ENCODE measurements around the gene IRF9. TPM values are rescaled to one million over a fixed set of nuclear protein-coding genes. Genes with fewer than 3 reads are reported as not detected.
A peak's percentile ranks its signal among the peaks of the same experiment; 100 is the strongest.

Gene IRF9
- total and polyA plus RNA-seq, 2 of the 13 experiments (the other 11 are each of a cell fraction or from before 2014, with no cell fraction given): 14.9 to 49.7 TPM

GRCh38 chr14:24181371-24182077 is 20.5 kb downstream of the IRF9 start (continued):
- no peak for TF ChIP-seq RERE (CRISPR knock-in tag; IDR thresholded peaks at IDR 0.05; ENCODE audit: low read depth)
- TF ChIP-seq POLR2AphosphoS5 (IDR thresholded peaks at IDR 0.05; ENCODE audit: low read depth, low read length): no peak
- no peak for TF ChIP-seq ZGPAT (CRISPR knock-in tag; IDR thresholded peaks at IDR 0.05)
- no peak for TF ChIP-seq FOXO1 (CRISPR knock-in tag; IDR thresholded peaks at IDR 0.05)
- no peak for TF ChIP-seq ZNF768 (CRISPR knock-in tag; IDR thresholded peaks at IDR 0.05)
- 0 out of 2 replicates have a peak, but pooled peaks have one; percentile 56 for TF ChIP-seq ZNF782 (CRISPR knock-in tag; IDR thresholded peaks at IDR 0.05; ENCODE audit: borderline replicate concordance)
- no peak for TF ChIP-seq ZMYM4 (CRISPR knock-in tag; IDR thresholded peaks at IDR 0.05)
- 0 out of 2 replicates have a peak, but pooled peaks have one; percentile 20 for TF ChIP-seq MXD1 (CRISPR knock-in tag; IDR thresholded peaks at IDR 0.05)
- no peak for TF ChIP-seq DDIT3 (CRISPR knock-in tag; IDR thresholded peaks at IDR 0.05)
- TF ChIP-seq POLR2A (IDR thresholded peaks at IDR 0.05; ENCODE audit: insufficient read depth in 1 of 2, low read depth in 2 of 2, low read length in 2 of 2): 0 out of 4 replicates have a peak, but pooled peaks of 1 of the 2 experiments have one; percentile 25
- peak; percentile 51; the same call in 1 of the 2 replicates for TF ChIP-seq ZNF280B (CRISPR knock-in tag; IDR thresholded peaks at IDR 0.05; ENCODE audit: borderline replicate concordance)
- TF ChIP-seq ZNF710 (CRISPR knock-in tag; IDR thresholded peaks at IDR 0.05; ENCODE audit: borderline replicate concordance): no peak
- TF ChIP-seq ZNF333 (CRISPR knock-in tag; IDR thresholded peaks at IDR 0.05; ENCODE audit: borderline replicate concordance): 0 out of 2 replicates have a peak, but pooled peaks have one; percentile 7
- TF ChIP-seq RBM22 (optimal IDR thresholded peaks at IDR 0.05; ENCODE audit: low read length): no peak
- no peak for TF ChIP-seq THYN1 (CRISPR knock-in tag; IDR thresholded peaks at IDR 0.05; ENCODE audit: borderline replicate concordance, low read depth)
- peak; percentile 59 for TF ChIP-seq RBFOX2 (IDR thresholded peaks at IDR 0.05; ENCODE audit: low read depth, low read length)

All from HepG2 (cell line).